DMS53 treated with DMSO at 0.1 percent for 48 hours (cell line): ENCODE results near the gene LAMTOR2.
A peak's percentile ranks its signal among the peaks of the same experiment; 100 is the strongest.
"Not testable (repeated sequence)": the region's sequence is repeated elsewhere in the genome, so short reads cannot be mapped to it uniquely, and the experiment has no call there.

Source experiments
- DNase-seq: peaks from one replicate; lab custom pipeline; 2025; ENCODE audit not compliant: unreplicated experiment; lab: John Stamatoyannopoulos, UW

Gene LAMTOR2

GRCh38 chr1:156051011-156051725 lies 3.4 kb upstream of the LAMTOR2 start:
- no peak for DNase-seq

GRCh38 chr1:156052862-156053767 lies 1.5 kb upstream of the LAMTOR2 start:
- DNase-seq = peak; percentile 67

- peak; percentile 68 for DNase-seq
These were observed 648 bp upstream of the LAMTOR2 start, which contains the start of gene UBQLN4 for GRCh38 chr1:156053768-156054499. TSS of gene UBQLN4 (minus strand) at chr1:156053798. CDS start at chr1:156053701, 97 bp downstream.

GRCh38 chr1:156055281-156056048 lies 883 bp downstream of the LAMTOR2 start:
- no peak for DNase-seq

- no peak for DNase-seq
These were observed 1.8 kb downstream of the LAMTOR2 start for GRCh38 chr1:156056326-156056849.

- peak; percentile 92 for DNase-seq
These were observed 6.5 kb downstream of the LAMTOR2 start, which contains the start of gene RAB25 for GRCh38 chr1:156060937-156061636. TSS of gene RAB25 (plus strand) at chr1:156061160. CDS start at chr1:156061401, 241 bp downstream.

GRCh38 chr1:156062189-156062588 lies 7.6 kb downstream of the LAMTOR2 start:
- DNase-seq = no peak

- no peak for DNase-seq
These were observed 9.4 kb downstream of the LAMTOR2 start for GRCh38 chr1:156063997-156064285.

GRCh38 chr1:156064615-156065014 lies 10.0 kb downstream of the LAMTOR2 start:
- DNase-seq = no peak

- no peak for DNase-seq
These were observed 10.6 kb downstream of the LAMTOR2 start for GRCh38 chr1:156065212-156065611.

- no peak for DNase-seq
These were observed 11.3 kb downstream of the LAMTOR2 start for GRCh38 chr1:156065871-156066270.

- no peak for DNase-seq
These were observed 12.7 kb downstream of the LAMTOR2 start for GRCh38 chr1:156067262-156067661.

GRCh38 chr1:156069490-156070455 lies 15.2 kb downstream of the LAMTOR2 start:
- DNase-seq = no peak

- no peak for DNase-seq
These were observed 16.0 kb downstream of the LAMTOR2 start for GRCh38 chr1:156070548-156070947.

GRCh38 chr1:156071332-156071816 lies 16.8 kb downstream of the LAMTOR2 start:
- not testable (repeated sequence) for DNase-seq

- no peak for DNase-seq
These were observed 17.7 kb downstream of the LAMTOR2 start for GRCh38 chr1:156072251-156072650.

- no peak for DNase-seq
These were observed 18.6 kb downstream of the LAMTOR2 start for GRCh38 chr1:156073110-156073687.

- no peak for DNase-seq
These were observed 19.2 kb downstream of the LAMTOR2 start for GRCh38 chr1:156073740-156074139.
